Retina (tissue), 1 donor: Measurements from ENCODE around the gene GSAP.
"Not testable (repeated sequence)": the region's sequence is repeated elsewhere in the genome, so short reads cannot be mapped to it uniquely, and the experiment has no call there.

ENCODE experiments used
- DNase-seq: peaks from one replicate; pipeline ENCODE4 v3.0.0-alpha.2; 2016

GSAP gene

DNA sequence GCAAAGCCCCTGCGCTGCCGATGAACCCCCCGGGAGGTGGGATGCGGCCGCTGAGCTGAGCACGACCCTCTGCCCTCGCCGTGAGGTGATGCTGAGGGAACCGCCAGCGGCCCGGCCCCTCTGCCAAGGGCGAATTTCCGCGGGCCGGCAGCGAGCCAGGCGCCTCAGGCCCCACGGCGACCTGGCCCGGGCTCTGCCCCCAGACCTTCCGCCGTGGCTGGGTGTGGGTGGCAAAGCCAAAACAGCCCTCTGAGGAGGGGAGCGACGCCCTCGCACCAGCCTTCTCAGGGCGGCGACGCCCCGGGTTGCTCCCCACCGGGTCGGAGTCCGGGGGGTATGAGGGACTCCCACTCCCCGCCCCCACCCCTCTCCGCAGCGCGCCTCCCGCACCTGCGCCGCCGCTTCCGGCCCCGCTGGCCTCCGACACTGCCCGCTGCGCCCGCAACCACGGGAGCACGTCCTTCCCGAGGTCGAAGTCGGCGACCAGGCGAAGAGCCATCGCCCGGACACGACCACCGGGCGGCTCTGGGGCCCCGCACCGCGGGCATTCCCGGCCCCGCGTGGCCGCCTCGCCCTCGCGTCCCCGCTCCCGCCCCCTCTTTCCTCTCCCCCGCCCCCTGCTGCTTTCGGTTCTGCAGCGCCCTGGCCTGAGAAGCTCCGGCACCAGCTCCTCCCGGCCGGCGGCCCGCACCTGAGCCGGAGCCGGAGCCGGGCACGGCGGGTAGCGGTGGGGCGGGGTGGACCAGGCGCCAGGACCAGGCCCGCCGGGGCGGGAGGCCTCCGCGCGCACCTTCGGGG lies at the start of gene GSAP:
Gene GSAP (minus strand): TSS at position 527 of the 798 bp plus-strand sequence. CDS start 28 bp downstream, at position 499.
- DNase-seq: peak; percentile 80

GRCh38 chr7:77465256-77465655 lies 49.1 kb upstream of the GSAP start:
- no peak for DNase-seq

GRCh38 chr7:77464589-77464988 lies 48.4 kb upstream of the GSAP start:
- DNase-seq: no peak

DNA sequence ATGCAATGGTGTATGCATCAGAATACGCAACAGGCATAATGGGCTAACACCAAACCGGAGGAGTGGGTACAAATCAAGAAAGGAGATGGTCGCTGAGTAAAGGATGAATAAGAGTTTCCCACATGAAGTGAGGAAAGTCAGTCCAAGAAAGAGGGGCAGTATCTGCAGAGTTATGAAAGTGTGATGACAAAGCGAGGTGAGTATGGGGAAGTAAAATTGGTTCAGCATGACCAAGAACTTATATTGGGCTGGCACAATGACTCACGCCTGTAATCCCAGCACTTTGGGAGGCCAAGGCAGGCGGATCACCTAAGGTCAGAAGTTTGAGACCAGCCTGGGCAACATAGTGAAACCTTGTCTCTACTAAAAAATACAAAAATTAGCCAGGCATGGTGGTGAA lies 47.5 kb upstream of the GSAP start:
- not testable (repeated sequence) for DNase-seq

- no peak for DNase-seq
These were observed 45.7 kb upstream of the GSAP start for GRCh38 chr7:77461842-77462241.

- no peak for DNase-seq
These were observed 45.1 kb upstream of the GSAP start for GRCh38 chr7:77461246-77461645.

DNA sequence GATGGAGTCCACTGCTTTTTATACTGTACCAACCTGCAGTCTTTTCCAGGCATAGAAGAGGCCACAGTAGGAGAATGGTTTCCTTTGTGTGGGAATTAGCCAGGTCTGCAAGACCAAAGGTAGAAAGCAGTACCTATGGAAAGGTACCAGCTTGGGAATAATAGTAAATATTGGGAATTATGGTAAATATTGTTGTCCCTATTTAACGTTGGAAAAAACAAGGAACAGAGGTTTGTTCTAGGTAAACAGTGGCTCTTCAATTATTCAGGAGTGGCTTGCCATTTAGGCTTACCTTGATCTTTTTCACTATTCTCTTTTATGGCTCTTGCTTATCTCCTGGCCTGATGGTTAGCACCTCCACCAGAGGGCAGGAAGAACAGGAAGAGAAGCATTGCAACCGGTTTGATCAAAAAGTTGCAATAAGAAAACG lies 43.9 kb upstream of the GSAP start:
- no peak for DNase-seq

- no peak for DNase-seq
These were observed 43.2 kb upstream of the GSAP start for GRCh38 chr7:77459311-77459726.

GRCh38 chr7:77458786-77459185 lies 42.6 kb upstream of the GSAP start:
- no peak for DNase-seq

- no peak for DNase-seq
These were observed 41.6 kb upstream of the GSAP start for GRCh38 chr7:77457779-77458178.

DNA sequence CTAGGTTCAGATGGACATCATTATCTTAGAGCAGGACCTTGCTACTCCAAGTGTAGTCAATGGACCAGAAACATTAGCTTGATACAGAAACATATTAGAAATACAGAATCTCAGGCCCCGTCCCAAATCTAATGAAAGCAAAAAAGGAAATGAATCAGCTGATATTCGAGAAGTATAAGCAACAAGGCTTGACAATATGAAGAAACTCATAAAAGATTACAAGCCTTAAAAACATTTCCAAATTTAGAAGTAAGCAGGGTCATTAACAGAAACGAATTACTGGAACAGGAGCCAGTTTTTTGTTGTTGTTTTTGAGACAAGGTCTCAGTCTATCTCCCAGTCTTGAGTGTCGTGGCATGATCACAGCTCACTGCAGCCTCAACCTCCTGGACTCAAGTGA lies 40.5 kb upstream of the GSAP start:
- no peak for DNase-seq

GRCh38 chr7:77455321-77455720 lies 39.2 kb upstream of the GSAP start:
- no peak for DNase-seq

GRCh38 chr7:77454802-77455201 lies 38.7 kb upstream of the GSAP start:
- DNase-seq: no peak

DNA sequence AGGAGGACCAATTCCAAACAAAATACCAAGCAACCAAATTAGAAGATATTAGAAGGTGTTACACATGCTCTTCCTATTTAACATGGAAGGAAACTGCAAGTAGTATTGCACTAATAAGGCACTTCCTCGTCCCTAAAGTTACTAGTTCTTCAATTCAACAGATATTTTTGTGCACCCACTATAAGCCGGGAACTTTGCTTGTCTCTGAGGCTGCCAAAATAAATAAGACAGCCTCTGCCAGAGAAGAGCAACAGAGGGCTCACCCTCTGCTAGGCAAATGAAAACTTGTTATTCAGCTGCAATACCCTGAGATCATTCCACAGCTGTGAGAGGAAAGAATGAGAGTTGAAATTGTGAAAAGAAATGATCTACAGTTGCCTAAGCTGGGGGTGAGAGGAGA lies 37.4 kb upstream of the GSAP start:
- no peak for DNase-seq

DNA sequence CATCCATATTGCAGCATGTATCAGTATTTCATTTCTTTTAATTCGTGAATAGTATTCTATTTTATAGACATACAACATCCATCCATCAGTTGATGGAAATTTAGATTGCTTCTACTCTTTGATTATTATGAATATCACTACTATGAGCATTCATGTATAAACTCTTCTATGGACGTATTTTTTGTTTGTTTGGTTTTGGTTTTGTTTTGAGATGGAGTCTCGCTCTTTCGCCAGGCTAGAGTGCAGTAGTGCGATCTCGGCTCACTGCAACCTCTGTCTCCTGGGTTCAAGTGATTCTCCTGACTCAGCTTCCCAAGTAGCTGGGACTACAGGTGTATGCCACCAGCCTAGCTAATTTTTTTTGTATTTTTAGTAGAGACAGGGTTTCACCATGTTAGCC lies 35.8 kb upstream of the GSAP start:
- not testable (repeated sequence) for DNase-seq

DNA sequence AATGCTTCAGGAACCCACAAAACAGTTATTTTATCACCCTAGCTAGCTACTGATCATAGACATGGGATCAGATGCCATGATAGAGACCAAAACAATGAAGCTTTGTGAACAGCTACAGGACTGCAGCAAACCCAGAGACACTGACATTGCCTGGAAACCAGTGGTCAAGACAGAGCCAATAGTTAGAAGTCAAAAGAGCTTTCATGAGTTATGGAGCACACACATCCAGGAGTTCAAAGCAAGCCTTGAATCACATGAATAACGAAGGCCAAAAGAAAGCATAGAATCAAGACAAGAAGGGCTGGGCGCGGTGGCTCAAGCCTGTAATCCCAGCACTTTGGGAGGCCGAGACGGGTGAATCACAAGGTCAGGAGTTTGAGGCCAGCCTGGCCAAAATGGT lies 34.5 kb upstream of the GSAP start:
- DNase-seq: no peak

DNA sequence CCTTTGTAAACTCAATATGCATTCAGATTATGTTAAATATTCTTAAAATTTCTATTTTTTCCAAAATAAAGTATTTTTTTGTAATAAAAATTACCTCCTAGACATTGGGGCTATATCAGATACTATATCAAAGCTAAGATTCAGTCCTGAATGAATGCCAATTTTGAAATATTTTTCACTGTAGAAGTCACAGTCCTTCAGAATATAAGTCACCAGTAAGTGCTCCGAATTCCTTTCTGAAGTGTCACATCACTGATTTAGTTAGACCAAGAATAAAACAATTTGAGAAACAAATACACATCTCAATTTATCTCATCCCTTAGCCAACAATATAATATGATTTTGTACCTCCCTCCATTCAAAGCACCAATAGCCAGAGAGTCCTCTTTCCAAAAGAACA lies 33.9 kb upstream of the GSAP start:
- no peak for DNase-seq

DNA sequence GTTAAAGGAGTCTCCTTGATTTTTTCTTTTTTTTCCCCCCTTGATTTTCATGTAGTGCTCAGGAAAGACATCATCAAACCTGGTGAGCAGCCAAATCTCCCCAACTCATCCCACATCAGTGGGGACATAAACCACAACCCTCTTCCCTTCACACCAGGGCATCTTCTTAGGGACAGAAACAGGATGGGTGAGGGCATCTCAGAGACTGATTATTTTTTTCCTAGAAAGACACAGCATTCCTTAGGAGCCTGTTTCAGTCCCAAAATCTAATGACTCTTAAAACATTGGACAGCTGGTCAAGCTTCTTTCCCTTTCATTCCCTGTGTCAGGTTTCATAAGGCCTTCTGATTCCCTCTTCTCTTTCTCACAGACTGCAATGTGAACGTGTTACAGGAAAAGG lies 31.5 kb upstream of the GSAP start:
- DNase-seq: no peak

- DNase-seq: no peak
These were observed 28.0 kb upstream of the GSAP start for GRCh38 chr7:77444123-77444522.

DNA sequence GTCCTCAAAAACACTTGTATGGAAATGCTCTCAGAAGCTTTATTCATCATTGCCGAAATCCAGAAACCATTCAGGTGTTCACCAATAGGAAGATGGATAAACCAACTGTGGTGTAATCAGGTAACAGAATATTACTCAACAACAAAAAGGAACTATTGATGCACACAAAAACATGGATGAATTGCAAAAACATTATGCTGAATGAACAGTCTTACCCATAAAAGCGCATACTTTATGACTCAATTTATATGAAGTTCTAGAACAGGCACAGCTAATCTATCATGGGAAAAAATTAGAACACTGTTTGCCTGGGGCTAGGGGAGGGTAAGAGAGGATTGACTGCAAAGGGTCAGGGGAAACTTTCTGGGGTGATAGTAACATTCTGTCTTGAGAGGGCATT lies 26.9 kb upstream of the GSAP start:
- DNase-seq: no peak

- no peak for DNase-seq
These were observed 26.5 kb upstream of the GSAP start for GRCh38 chr7:77442636-77443035.

- DNase-seq: no peak
These were observed 24.9 kb upstream of the GSAP start for GRCh38 chr7:77441046-77441445.

DNA sequence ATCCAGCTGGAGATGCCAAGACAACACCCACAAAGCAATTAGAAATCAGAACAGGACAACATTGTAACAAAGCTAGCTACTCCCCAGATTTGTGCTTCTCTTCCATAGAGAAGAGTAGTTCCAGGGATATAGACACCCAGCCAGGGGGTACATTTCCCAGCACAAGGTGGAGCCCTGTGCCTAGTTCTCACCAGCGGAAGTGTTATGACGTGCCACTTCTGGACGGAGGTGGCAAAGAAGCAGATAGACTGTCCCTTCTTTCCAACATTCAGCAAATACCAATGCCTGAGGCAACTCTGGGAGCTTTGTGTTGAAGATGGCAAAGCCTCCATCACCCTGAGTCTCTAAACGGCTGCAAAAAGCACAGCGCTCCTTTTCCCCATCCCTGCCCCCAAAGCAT lies 23.4 kb upstream of the GSAP start:
- no peak for DNase-seq

- no peak for DNase-seq
These were observed 22.0 kb upstream of the GSAP start for GRCh38 chr7:77438131-77438530.
